Gastroesophageal sphincter (tissue), 3 donors: ENCODE results near the gene EPB41L4A.

Source experiments
- CTCF ChIP-seq, 4 experiments: fragments of 200-600 bp in 2 of 4; fragments of 450-650 bp in 2 of 4; sonication (generic) in 1 of 4; IDR thresholded peaks; one replicate each; pipeline ENCODE4 v1.5.1; 2017 to 2019; ENCODE audit warnings: antibody characterized with exemption in 4 of 4, mild to moderate bottlenecking in 2 of 4, moderate library complexity in 2 of 4
- EP300 ChIP-seq: sonication (generic); formaldehyde crosslinking; IDR thresholded peaks from one replicate; pipeline ENCODE4 v1.6.1; 2017; ENCODE audit warnings: antibody characterized with exemption, mild to moderate bottlenecking
- POLR2A ChIP-seq, 2 donors: fragments of 450-650 bp; IDR thresholded peaks; one replicate each; pipeline ENCODE4 v1.6.1; 2017; ENCODE audit warnings: antibody characterized with exemption in 2 of 2, mild to moderate bottlenecking in 2 of 2, moderate library complexity in 1 of 2
- POLR2AphosphoS5 ChIP-seq: sonication (generic); formaldehyde crosslinking; IDR thresholded peaks from one replicate; pipeline ENCODE4 v1.6.1; 2017; ENCODE audit warnings: antibody characterized with exemption

DNA sequence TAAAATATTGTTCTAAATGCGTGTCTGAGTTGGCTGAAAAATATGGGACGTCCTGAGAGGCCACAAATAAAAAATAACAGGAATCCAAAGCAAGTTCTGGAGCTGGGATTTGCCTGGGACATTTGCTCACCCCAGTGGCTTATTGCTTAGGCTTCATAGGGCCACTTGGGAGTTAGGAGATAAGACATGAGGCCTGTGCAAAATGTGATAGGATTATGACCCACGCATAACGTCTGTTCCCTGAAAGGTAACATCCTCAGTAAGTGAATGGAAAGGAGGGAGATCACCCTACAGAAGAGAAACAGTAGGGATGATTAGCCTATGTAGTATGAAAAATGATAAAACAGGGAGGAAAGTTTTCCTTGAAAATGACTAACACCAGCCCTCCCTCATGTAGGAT is 269.4 kb downstream of the EPB41L4A start:
- no peak for TF ChIP-seq POLR2A (IDR thresholded peaks at IDR 0.05)
- TF ChIP-seq CTCF (IDR thresholded peaks at IDR 0.05) = no peak
- no peak for TF ChIP-seq POLR2AphosphoS5
- TF ChIP-seq EP300 = no peak
